GM06990 (cell line): Measurements from ENCODE around the gene ANKRD53.
"Not testable (repeated sequence)": the region's sequence is repeated elsewhere in the genome, so short reads cannot be mapped to it uniquely, and the experiment has no call there.

ENCODE experiments used
- DNase-seq: peaks from one replicate; pipeline ENCODE4 v3.0.0-alpha.2; 2011; ENCODE audit not compliant: insufficient read length; ENCODE audit errors: extremely low read depth
- H3K27me3 ChIP-seq: replicated peaks from 2 replicates; pipeline ENCODE4 v1.6.0; 2011; ENCODE audit warnings: low read length; ENCODE audit not compliant: control insufficient read depth, insufficient read depth
- H3K36me3 ChIP-seq: 2 replicates; pipeline ENCODE4 v1.5.1; 2011; ENCODE audit warnings: low read length; ENCODE audit not compliant: control insufficient read depth, insufficient read depth
- H3K4me3 ChIP-seq: replicated peaks from 2 replicates; pipeline ENCODE4 v1.5.1; 2011; ENCODE audit warnings: low read depth, mild to moderate bottlenecking, control low read depth, low read length
- CTCF ChIP-seq: IDR thresholded peaks from 2 replicates; pipeline ENCODE4 v1.5.1; 2011; ENCODE audit warnings: low read length, control low read depth, mild to moderate bottlenecking, inconsistent platforms; ENCODE audit not compliant: insufficient read depth, poor library complexity, severe bottlenecking

The ANKRD53 gene

GRCh38 chr2:71004857-71005256 is 26.4 kb downstream of the ANKRD53 start:
- Histone ChIP-seq H3K36me3 (no peaks in the 10 kb centered on the region), H3K4me3 (no peak overlapping the region), H3K27me3 (no peaks in the 10 kb centered on the region)
- no peak for DNase-seq
- TF ChIP-seq CTCF, result no peak

GRCh38 chr2:71005271-71006202 is 27.1 kb downstream of the ANKRD53 start:
- no peaks in the 10 kb centered on the region for H3K36me3 ChIP-seq
- no peaks in the 10 kb centered on the region for H3K27me3 ChIP-seq
- no peak overlapping the region for H3K4me3 ChIP-seq
- no peak for DNase-seq
- TF ChIP-seq CTCF, result no peak

- H3K36me3 ChIP-seq, result no peaks in the 10 kb centered on the region
- TF ChIP-seq CTCF, result no peak
- DNase-seq, result no peak
- H3K4me3 ChIP-seq, result no peak overlapping the region
- no peaks in the 10 kb centered on the region for H3K27me3 ChIP-seq
Observed at GRCh38 chr2:71006323-71006722, 27.9 kb downstream of the ANKRD53 start.

GRCh38 chr2:71006955-71007799 is 28.7 kb downstream of the ANKRD53 start:
- no peak for DNase-seq
- no peak for TF ChIP-seq CTCF
- Histone ChIP-seq H3K27me3 (no peaks in the 10 kb centered on the region), H3K4me3 (no peak overlapping the region), H3K36me3 (no peaks in the 10 kb centered on the region)

GRCh38 chr2:71008342-71008741 is 29.9 kb downstream of the ANKRD53 start:
- no peaks in the 10 kb centered on the region for H3K36me3 ChIP-seq
- H3K4me3 ChIP-seq, result no peak overlapping the region
- DNase-seq, result no peak
- TF ChIP-seq CTCF, result no peak
- no peaks in the 10 kb centered on the region for H3K27me3 ChIP-seq

GRCh38 chr2:71011786-71012185 is 33.4 kb downstream of the ANKRD53 start:
- not testable (repeated sequence) for DNase-seq, H3K27me3 ChIP-seq

More at GRCh38 chr2:71011786-71012185, 33.4 kb downstream of the ANKRD53 start:
- not testable (repeated sequence) for H3K4me3 ChIP-seq, H3K36me3 ChIP-seq
